Right lobe of liver (tissue), 4 donors: ENCODE results near the gene AIG1.

Experiments
- CTCF ChIP-seq, 4 donors: fragments of 200-600 bp in 3 of 4; fragments of 450-650 bp in 1 of 4; IDR thresholded peaks; one replicate each; pipeline versions ENCODE4 v1.5.1 to v1.8.0; 2016 to 2022; ENCODE audit warnings: antibody characterized with exemption in 4 of 4, mild to moderate bottlenecking in 2 of 4
- POLR2A ChIP-seq: fragments of 450-650 bp; IDR thresholded peaks from one replicate; pipeline ENCODE4 v1.6.1; 2017; ENCODE audit warnings: antibody characterized with exemption, mild to moderate bottlenecking
- donor health status: DM: no; HTN: no; CAD: no.
- donor health status: DM: no; HTN: no; CAD: no.
- donor health status: DM: no; HTN: yes; CAD: no.

- TF ChIP-seq CTCF (IDR thresholded peaks at IDR 0.05) (no peak), POLR2A (no peak)
Measured at GRCh38 chr6:143261899-143262436, 201.3 kb downstream of the AIG1 start.
